OCI-LY7 (cell line): ENCODE measurements around the gene TUFM.

ENCODE experiments used
- EZH2phosphoT487 ChIP-seq: fragments of 200-600 bp; sonication (generic); IDR thresholded peaks from 2 replicates; pipeline ENCODE4 v1.6.1; 2018; ENCODE audit warnings: low read depth, borderline replicate concordance, mild to moderate bottlenecking, mixed run types, antibody characterized with exemption, low read length, moderate library complexity, mixed read lengths
- TF ChIP-seq, protein P1 (sequence below): fragments of 200-600 bp; sonication (generic); conservative IDR thresholded peaks from 2 replicates; pipeline ENCODE4 v1.5.1; 2014; ENCODE audit warnings: mild to moderate bottlenecking, antibody characterized with exemption, low read length, moderate library complexity, mixed read lengths

DNA sequence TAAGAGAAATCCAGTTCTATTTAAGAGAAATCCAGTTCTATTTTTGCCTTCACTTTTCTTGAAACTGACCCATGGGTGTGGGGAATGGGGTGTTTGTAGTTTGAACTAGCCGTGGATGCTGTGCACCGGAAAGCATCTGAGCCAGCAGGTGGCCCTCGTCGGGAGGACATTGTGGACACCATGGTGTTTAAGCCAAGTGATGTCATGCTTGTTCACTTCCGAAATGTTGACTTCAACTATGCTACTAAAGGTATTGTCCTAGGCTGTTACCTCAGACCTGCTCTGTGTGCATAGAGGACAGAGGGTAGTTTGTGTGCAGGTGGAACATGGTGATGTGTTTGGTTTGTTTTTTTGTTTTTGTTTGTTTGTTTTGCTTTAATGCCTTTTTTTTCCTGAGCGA is 20.0 kb downstream of the TUFM start:
- TF ChIP-seq, protein P1, sequence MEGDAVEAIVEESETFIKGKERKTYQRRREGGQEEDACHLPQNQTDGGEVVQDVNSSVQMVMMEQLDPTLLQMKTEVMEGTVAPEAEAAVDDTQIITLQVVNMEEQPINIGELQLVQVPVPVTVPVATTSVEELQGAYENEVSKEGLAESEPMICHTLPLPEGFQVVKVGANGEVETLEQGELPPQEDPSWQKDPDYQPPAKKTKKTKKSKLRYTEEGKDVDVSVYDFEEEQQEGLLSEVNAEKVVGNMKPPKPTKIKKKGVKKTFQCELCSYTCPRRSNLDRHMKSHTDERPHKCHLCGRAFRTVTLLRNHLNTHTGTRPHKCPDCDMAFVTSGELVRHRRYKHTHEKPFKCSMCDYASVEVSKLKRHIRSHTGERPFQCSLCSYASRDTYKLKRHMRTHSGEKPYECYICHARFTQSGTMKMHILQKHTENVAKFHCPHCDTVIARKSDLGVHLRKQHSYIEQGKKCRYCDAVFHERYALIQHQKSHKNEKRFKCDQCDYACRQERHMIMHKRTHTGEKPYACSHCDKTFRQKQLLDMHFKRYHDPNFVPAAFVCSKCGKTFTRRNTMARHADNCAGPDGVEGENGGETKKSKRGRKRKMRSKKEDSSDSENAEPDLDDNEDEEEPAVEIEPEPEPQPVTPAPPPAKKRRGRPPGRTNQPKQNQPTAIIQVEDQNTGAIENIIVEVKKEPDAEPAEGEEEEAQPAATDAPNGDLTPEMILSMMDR = no peak
- TF ChIP-seq EZH2phosphoT487 = no peak
